GM19240 (cell line): ENCODE results near the gene ZMIZ2.
A peak's percentile ranks its signal among the peaks of the same experiment; 100 is the strongest.
"Not testable (repeated sequence)": the region's sequence is repeated elsewhere in the genome, so short reads cannot be mapped to it uniquely, and the experiment has no call there.

Experiments
- DNase-seq: peaks from one replicate; pipeline ENCODE4 v3.0.0; 2011; ENCODE audit warnings: low spot score; ENCODE audit not compliant: insufficient read length

The ZMIZ2 gene

GRCh38 chr7:44727937-44728262, 20.7 kb upstream of the ZMIZ2 start:
- no peak for DNase-seq

- no peak for DNase-seq
Measured at GRCh38 chr7:44729949-44730590, 18.6 kb upstream of the ZMIZ2 start.

- DNase-seq, result not testable (repeated sequence)
Measured at GRCh38 chr7:44732971-44733370, 15.7 kb upstream of the ZMIZ2 start.

GRCh38 chr7:44733708-44734481, 14.8 kb upstream of the ZMIZ2 start:
- no peak for DNase-seq

- DNase-seq, result no peak
Measured at GRCh38 chr7:44735403-44736165, 13.1 kb upstream of the ZMIZ2 start.

- no peak for DNase-seq
Measured at GRCh38 chr7:44736896-44737295, 11.8 kb upstream of the ZMIZ2 start.

GRCh38 chr7:44738051-44738723, 10.5 kb upstream of the ZMIZ2 start:
- DNase-seq, result no peak

- no peak for DNase-seq
Measured at GRCh38 chr7:44738876-44739665, 9.6 kb upstream of the ZMIZ2 start.

GRCh38 chr7:44740055-44740454, 8.6 kb upstream of the ZMIZ2 start:
- DNase-seq, result no peak

GRCh38 chr7:44743750-44744149, 4.9 kb upstream of the ZMIZ2 start:
- no peak for DNase-seq

- no peak for DNase-seq
Measured at GRCh38 chr7:44748948-44749731, 493 bp downstream of the ZMIZ2 start.

- no peak for DNase-seq
Measured at GRCh38 chr7:44749992-44750391, 1.3 kb downstream of the ZMIZ2 start.

- no peak for DNase-seq
Measured at GRCh38 chr7:44750424-44750823, 1.8 kb downstream of the ZMIZ2 start.

- peak; percentile 87 for DNase-seq
Measured at GRCh38 chr7:44750921-44751571, 2.4 kb downstream of the ZMIZ2 start.

- DNase-seq, result no peak
Measured at GRCh38 chr7:44752822-44753221, 4.2 kb downstream of the ZMIZ2 start.

- no peak for DNase-seq
Measured at GRCh38 chr7:44754802-44755697, 6.4 kb downstream of the ZMIZ2 start.

GRCh38 chr7:44755698-44756627, 7.3 kb downstream of the ZMIZ2 start:
- DNase-seq, result no peak

- DNase-seq, result no peak
Measured at GRCh38 chr7:44756904-44757303, 8.3 kb downstream of the ZMIZ2 start.
